Fibroblast of skin of right quadriceps (primary cell): ENCODE results near the gene TMEM198.

ENCODE experiments used
- DNase-seq: peaks from one replicate; pipeline ENCODE4 v3.0.0-alpha.2; 2013

TMEM198 gene

DNA sequence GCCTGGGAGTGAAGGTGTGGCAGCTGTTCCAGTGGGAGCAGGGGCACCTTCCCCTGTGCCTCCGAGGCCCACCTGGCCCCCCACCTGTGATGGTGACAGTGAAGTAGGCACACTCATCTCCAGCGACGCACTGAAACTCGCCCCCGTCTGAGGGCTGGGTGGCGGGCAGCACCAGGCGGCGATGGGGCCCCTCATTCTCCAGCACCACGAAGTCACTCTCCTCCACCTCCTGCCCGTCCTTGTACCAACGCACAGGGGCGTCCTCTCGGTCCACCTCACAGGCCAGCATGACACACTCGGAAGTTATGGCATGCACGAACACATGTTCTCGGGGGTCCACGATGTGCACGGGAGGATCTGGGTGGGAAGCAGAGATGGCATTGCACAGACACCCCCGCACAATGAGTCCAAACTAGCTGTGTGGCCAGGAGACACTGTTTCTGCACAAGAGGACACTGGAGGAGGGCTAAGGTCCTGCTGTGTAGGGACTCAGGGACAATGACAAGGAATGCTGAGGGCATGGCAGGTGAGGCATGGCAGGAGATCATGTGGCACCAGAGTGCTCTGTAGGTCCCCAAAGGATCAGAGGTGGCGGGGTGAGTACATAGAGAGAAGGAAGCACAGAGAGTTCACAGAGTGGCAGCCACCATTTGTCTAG is 19.6 kb downstream of the TMEM198 start:
- DNase-seq, result no peak

DNA sequence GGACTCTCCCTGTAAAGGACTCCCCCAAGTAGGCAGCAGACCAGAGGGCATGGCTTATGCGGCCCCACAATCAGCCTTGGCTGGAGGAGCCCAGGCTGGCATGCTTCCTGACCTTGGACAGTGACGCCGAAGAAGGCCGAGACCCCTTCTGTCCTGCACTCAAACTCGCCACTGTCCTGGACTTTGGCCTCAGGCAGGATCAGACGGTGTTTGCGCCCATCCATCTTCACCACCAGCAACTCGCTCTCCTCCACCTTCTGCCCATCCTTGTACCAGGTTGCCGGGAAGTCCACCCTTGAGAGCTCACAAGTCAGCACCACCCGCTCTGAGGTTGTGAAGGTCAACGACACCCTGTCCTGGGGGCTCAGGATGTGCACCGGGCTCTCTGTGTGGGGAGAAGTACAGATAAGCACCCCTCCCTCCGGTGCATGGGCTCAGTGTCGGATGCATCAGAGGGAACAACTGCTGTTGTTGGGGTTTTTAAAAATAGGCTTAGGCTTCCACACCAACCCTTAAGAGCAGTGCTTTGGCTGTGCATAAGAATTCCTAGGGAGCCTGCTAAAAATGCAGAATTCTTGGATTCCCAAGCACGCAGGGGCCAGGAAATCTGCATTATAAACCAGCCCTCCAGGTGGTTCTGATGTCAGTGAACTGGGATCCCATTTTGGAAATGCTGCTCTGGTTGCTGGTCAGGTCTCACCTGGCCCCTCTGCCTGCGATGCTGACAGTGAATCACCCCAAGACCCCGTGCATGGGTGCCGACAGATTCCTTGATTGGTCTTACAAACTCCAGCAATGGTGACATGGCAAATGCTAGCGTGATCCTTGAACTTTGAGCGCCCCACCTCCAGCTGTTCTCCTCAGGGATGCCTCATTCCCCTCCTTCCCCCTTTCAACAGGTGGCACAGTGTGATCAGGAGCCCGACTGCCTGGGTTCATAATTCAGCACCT is 21.6 kb downstream of the TMEM198 start:
- no peak for DNase-seq

DNA sequence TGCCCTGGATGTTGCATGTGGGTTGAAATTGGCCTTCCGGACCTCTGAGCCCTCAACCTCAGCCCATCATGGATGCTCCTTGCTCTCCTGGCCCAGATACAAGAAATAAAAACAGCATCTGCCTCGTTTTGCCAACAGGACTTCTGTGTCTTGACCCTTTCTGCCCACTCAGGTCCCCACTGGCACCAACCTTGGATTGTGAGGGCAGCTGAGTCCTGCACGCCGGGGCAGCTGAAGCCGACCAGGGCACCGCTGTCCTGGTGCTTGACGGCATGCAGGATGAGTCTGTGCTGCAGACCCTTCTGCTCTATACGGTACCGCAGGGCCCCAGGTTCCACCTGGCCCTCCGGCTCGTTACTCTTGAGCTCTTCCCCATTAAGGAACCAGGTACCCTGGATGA is 22.8 kb downstream of the TMEM198 start:
- DNase-seq, result no peak

DNA sequence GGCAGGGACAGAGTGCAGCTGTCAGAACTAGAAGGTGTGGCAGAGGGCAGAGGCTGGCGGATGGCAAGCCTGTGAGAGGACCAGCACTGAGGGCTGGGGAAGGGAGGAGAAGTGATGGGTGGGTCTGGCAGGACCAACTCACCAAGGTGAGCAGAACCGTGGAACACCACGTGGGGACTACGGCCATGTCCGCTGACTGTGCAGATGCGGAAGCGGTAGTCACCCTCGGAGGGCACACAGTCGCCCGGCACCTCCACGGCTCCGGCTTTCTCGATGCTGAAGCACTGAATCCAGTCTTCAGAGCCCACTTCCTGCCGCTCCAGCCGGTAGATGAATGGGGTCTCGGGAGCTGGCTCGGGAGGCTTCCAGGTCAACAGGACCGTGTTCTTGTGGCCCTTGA is 23.3 kb downstream of the TMEM198 start:
- no peak for DNase-seq

DNA sequence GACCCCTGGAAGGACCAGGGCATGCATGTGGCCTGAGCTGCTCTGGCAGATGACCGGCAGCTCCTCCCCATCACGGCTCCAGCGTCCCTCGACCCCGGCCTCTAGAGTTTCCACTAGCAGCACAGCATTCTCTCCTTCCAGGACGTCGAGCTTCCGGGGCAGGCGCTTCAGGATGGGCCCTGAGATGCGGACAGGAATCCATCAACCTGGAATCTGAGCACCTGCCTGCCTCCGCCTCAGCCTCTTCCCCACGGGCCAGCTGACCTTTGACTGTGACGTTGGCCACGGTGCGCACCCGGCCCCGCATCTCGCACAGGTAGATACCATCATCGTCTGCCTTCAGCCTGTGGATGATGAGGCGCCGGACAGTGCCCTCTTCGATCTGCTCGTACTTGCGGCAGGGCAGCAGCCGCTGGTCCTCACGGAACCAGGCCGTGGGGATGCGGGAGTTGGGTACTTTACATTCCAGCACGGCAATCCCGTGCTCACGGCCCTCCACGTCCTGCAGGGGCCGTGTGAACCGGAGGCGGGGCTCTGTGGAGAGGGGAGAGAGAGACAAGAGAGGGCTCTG is 24.0 kb downstream of the TMEM198 start:
- DNase-seq, result no peak

DNA sequence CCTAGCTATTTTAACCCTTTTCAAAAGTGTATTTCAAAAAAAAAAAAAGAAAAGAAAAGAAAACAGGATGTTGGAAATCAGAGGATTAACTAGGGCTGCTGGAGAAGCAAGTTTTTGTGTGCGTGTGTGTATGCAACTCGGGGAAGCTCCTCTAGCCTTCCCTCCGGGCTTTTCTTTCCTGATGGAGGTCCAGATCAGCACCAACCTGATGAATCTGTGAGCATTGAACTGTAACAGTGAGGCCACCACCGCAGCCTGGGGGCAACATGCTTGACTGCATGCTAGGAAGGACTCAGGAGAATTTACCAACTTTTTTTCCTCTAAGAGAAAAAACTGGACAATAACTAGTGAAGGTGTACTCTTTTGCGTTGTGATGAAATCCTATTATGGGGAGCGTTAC is 25.2 kb downstream of the TMEM198 start:
- DNase-seq, result no peak

DNA sequence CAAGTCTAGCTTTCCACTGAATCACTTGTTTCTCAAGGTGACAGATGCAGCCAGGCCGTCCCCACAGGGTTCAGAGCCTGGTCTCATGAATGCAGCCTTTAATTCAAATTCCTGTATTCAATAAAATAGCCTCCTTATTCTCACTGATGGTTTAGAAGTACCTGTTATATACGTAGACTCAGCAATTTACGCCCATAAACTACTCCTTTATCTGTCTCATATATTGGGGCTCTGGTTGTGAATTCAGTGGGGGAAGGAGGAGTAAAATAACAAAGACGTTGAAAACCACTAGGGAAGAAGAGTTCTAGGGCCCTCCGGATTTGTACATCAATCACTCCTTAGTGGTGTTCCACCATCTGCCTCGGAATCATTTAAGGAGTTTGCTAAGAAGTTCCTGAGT is 25.8 kb downstream of the TMEM198 start:
- no peak for DNase-seq

DNA sequence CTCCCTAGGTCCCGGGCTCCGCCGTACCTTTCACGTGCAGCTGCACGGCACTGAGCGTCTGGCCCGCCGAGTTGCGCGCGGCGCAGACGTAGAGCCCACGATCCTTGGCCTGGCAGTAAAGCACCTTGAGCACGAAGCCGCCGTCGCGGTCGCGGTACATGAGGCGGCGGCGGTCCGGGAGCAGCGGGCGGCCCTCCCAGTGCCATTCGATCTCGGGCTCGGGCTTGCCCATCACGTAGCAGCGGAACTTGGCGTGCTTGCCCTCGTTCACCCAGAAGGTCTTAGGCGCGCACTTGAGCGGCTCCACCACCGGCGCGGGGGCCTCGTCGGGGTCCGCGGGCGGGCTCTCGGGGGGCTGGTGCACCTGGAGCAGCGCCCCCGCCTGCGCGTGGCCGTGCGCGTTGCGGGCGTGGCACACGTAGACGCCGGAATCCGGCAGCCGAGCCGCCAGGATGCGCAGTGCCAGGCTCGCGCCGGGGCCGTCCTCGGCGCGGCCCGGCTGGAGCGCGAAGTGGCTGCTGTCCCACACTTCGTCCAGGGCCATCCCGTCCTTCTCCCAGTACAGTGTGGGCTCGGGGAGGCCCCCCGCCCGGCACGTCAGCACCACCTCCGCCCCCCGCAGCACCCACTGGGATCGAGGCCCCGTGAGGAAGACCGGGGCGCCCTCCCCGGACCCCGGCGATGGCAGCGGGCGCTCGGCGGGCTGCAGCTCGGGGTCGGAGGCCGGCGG is 26.5 kb downstream of the TMEM198 start:
- DNase-seq, result peak; percentile 26

DNA sequence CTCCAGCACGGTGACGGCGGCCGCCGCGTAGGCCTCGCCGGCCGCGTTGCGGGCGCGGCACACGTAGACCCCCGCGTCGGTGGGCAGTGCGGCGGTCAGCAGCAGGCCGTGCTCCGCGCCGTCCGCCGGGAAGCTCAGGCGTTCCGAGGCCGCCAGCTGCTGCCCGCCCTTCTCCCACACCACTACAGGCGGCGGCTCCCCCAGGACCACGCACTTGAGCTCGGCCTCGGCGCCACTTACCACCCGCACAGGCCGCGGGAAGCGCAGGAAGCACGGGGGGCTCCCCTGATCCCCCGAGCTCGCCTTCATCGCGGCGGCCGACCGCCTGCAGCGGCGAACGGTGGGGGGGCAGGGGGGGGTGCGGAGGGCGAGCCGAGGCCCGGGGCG is 27.1 kb downstream of the TMEM198 start:
- DNase-seq, result peak; percentile 25

DNA sequence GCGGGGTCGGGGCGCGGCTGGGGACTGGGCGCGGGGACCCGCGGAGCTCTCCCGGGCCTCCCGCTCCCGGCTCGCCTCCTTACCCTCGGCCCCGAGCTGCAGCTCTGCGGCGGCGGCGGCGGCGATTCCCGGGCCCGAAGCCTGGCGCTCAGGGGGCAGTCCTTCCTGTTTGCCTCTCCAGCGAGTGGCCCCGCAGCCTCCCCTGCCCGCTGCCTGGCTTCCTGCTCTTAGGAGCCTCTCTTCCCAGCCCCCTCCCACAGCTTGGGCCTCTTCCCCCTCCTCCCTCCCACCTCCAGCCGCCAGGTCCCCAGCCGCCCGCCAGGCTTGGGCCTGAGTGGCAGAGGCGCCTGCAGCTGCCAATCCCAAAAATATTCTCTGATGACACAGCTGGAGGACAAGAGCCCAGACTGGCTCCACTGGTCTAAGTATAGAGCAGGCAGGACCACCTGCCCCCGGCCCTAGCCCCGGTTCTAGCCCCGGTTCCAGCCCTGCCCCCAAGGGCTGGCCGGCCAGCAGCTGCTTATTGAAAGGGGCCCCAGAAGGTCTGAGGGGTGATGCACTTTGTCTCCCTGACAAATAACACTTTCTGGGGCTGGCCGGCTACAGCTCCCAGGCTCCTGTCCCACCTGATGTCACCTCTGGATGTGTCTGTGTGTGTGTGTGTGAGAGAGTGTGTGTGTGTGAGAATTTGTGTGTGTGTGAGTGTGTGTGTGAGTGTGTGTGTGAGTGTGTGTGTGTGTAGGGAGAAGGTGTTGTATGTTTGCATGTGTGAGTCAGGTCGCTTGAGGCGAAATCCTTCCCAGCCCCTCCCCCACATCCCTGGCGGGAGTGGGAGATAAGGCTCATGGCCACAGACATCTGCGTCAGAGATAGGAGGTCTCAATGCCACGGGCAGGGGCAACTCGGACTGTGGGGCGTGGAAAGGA is 27.7 kb downstream of the TMEM198 start, which contains the start of gene OBSL1:
OBSL1 (minus strand) TSS at position 229 of the 926 bp plus-strand sequence. CDS start 307 bp downstream, outside the sequence.
- peak; percentile 77 for DNase-seq

DNA sequence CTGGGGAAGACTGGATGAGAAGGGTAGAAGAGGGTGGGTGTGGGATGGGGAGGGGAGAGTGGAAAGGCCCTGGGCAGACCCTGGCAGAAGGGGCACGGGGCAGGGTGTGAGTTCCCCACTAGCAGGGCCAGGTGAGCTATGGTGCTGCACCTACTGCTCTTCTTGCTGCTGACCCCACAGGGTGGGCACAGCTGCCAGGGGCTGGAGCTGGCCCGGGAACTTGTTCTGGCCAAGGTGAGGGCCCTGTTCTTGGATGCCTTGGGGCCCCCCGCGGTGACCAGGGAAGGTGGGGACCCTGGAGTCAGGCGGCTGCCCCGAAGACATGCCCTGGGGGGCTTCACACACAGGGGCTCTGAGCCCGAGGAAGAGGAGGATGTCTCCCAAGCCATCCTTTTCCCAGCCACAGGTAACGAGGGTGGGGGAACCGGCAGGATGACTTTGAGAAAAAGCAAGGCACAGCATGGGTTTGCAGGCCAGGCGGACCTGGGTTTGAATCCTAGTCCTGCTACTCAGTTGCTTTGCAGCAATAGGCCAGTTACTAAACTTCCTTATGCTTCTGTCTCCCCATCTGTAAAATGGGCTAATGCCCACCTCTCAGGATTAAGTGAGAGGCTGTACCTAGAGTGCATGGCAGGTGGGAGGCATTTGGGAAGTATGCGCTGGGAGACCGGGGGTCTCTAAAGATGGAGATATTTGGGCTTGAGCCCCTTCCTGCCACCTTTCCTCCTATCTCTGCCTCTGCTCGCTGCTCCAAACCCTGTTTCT is 28.6 kb downstream of the TMEM198 start, which contains the start of gene INHA:
INHA (plus strand) TSS at position 74 of the 765 bp plus-strand sequence; CDS start at position 139, 65 bp downstream.
- DNase-seq, result no peak

DNA sequence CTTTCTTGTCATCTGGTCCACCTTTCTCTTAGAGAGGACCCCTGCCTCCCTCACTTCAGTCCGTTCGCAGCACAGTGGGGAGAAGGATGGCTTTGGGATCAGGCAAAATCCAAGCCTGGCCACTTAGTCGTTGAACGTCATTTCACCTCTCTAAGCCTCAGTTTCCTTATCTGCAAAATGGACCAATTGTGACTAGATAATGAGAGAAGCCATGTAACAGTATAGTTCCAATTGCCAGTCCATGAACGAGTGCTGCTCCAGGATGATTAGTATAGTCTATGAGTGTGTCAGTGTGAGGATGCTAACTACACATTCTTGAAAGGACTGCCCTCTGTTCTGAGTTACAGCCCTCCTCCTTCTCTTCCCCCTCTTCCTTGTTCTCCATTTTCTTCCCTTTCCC is 29.3 kb downstream of the TMEM198 start:
- no peak for DNase-seq

DNA sequence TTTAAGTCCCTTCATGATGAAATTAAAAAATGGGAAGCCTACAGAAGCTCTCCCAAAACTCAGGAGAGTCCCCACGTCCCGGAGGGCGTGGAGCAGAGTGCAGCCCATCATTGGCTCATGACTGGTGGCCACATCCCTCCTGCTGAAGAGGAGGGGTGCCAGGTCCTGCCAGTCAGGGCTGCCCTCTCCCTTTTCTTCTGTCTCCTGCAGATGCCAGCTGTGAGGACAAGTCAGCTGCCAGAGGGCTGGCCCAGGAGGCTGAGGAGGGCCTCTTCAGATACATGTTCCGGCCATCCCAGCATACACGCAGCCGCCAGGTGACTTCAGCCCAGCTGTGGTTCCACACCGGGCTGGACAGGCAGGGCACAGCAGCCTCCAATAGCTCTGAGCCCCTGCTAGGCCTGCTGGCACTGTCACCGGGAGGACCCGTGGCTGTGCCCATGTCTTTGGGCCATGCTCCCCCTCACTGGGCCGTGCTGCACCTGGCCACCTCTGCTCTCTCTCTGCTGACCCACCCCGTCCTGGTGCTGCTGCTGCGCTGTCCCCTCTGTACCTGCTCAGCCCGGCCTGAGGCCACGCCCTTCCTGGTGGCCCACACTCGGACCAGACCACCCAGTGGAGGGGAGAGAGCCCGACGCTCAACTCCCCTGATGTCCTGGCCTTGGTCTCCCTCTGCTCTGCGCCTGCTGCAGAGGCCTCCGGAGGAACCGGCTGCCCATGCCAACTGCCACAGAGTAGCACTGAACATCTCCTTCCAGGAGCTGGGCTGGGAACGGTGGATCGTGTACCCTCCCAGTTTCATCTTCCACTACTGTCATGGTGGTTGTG is 30.9 kb downstream of the TMEM198 start:
- no peak for DNase-seq

DNA sequence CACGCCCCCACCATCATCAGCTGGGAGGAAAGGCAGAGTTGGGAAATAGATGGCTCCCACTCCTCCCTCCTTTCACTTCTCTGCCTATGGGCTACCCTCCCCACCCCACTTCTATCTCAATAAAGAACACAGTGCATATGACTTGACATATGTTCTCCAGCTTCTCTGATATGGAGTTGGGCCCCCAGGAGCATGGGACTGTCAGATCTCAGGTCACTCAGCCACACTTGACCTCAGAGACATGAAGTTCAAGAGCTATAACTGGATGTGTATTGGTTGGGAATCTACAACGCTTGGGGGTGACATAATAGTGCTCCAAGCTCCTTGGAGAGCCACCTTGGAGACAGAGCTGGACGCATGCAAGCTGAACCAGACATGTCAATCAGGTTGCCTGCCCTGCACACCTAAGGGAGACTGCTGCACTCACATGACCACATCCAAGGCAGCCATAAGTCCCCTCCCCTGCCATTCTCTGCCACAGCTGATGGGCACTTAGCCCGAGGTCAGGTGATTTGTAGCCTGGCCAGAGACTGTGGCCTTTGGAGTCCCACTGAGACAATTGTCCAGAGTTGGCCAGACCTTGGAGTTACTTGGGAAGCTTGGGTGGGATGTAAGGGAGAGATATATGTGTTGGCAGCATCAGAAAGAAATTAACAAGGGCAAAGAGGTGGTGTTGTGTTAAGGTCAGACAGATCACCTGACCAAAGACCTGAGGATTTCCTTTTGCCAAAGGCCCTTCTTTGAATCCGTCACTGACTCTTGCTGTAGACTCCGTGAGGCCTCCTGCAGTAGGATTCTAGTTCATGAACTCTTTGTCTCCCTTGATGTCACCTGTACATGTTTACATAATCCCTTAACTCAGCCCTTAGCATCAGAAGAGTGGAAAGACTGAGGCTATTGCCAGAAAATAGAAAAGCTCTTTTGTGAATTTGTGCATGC is 32.0 kb downstream of the TMEM198 start:
- no peak for DNase-seq

DNA sequence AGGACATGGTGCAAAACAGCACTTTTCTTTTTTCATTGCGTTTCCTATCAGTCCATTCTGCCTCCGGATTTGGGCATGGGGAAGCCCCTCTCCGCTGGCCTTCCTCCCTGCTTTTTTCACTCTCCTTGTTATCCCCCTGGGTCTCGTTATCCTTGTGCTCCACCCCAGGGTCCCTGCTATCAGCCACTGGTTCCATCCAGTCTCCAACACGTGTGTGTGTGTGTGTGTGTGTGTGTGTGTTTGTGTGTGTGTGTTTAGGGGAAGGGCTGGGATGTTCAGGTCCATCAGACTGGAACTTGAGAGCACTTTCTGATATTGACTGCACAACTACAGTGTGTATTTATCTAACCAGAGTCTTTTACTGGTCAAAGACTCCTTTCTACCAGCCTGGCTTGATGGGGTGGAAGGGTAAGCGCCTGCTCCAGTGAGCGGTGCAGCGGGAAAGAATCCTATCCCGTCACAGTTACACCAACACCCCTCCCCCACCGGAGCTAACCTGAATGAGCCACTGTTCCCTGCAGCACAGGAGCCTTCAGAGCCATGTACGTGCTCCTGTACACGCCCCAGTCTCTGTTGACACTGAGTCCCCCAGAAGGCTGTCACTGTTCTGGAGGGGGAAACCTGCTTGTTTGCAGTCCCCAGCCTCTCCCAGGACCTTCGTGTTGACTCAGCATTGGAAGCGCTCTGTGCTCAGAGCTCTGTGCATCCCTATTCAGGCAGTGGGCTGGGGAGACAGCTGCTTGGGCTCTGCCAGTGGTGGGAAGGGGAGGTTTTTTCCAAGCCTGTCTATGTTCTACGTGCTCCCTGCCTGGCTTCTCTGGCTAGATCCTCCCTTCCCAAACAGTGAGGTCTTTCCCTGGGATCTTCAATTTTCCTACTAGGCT is 32.9 kb downstream of the TMEM198 start:
- DNase-seq, result peak; percentile 14

DNA sequence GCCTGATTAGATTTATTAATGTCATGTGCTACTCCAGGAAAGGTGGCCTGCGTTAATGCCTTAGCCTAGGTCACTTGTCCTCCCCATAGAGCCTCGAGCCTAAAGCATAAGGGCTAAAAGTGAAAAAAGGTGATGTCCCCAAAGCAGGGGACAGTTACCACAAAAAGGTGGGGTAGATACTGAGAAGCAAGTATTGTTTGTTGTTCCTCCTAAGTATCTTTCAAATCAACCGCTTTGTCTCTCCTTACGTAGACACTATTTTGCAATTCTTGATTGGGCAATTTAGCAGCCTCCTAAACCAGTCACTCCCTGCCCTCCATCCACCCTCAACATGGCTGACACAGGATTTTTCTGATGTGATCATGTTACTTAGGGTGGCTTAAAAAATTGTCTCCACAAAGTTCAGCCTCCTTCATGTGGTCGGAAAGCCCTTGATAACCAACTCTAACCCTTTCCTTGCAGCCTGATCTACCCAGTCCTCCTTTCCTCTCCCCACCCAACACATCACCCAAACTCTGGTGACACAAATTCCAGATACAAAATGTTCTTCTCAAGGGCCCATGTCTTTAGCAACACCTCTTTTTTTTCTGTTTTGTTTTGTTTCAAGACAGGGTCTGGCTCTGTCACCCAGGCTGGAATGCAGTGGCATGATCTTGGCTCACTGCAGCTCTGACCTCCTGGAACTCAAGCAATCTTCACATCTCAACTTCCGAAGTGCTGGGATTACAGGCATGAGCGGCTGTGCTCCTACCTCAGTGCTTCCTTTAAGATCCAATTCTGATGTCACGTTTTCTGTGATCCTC is 35.2 kb downstream of the TMEM198 start:
- no peak for DNase-seq

DNA sequence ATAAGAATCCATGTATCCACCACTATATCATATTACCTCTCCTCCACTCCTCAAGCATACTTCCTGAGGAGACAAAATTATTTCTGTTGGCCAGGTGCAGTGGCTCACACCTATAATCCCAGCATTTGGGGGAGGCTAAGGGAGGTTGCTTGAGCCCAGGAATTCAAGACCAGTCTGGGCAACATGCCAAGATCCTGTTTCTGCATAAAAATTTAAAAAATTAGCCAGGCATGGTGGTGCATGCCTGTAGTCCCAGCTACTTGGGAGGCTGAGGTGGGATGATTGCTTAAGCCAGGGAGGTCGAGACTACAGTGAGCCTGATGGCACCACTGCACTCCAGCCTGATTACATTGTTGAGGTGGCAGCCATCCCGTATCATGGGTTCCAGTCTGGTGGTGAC is 37.5 kb downstream of the TMEM198 start:
- DNase-seq, result no peak
